Bronchial epithelial cell (primary cell): ENCODE data around the gene NRP2. TPM values are rescaled to one million over a fixed set of nuclear protein-coding genes. Genes with fewer than 3 reads are reported as not detected.
A peak's percentile ranks its signal among the peaks of the same experiment; 100 is the strongest.

Source experiments
- DNase-seq: peaks from one replicate; pipeline ENCODE4 v3.0.0-alpha.2; 2010; ENCODE audit warnings: low read depth
- FAIRE-seq: peaks from 2 replicates; lab custom pipeline; 2011; peaks lifted over from hg19 to GRCh38; lab: Jason Lieb, UNC
- H3K27me3 ChIP-seq: 2 replicates; pipeline ENCODE4 v1.5.1; 2011; ENCODE audit warnings: low read length; ENCODE audit not compliant: control insufficient read depth, insufficient read depth
- H3K36me3 ChIP-seq: 2 replicates; pipeline ENCODE4 v1.5.1; 2011; ENCODE audit warnings: low read length; ENCODE audit not compliant: control insufficient read depth, insufficient read depth
- H3K4me3 ChIP-seq: 2 replicates; pipeline ENCODE4 v1.5.1; 2011; ENCODE audit warnings: mild to moderate bottlenecking, low read depth, low read length, control low read depth
- CTCF ChIP-seq: IDR thresholded peaks from 2 replicates; pipeline ENCODE4 v1.5.1; 2011; ENCODE audit warnings: mild to moderate bottlenecking, moderate library complexity, low read length, control low read depth, inconsistent platforms; ENCODE audit not compliant: insufficient read depth, severe bottlenecking
- total RNA-seq: library from RNA; depleted of rRNA; stranded (reverse); fragments of >200 nt; gene quantifications from 2 replicates; pipeline ENCODE4 v1.2.1, GENCODE V29; 2014

Gene NRP2
- total RNA-seq, 1 donor from 2014 or later: 21.3 TPM

GRCh38 chr2:205733648-205734047 is 51.3 kb downstream of the NRP2 start:
- H3K36me3 ChIP-seq: peaks cover 3% of the 10 kb centered on the region
- H3K4me3 ChIP-seq: no peak overlapping the region
- H3K27me3 ChIP-seq: no peaks in the 10 kb centered on the region
- no peak for TF ChIP-seq CTCF
- DNase-seq (no peak), FAIRE-seq (no peak)

GRCh38 chr2:205734436-205735037 is 52.2 kb downstream of the NRP2 start:
- FAIRE-seq (no peak), DNase-seq (peak; percentile 45)
- Histone ChIP-seq H3K36me3 (peaks cover 3% of the 10 kb centered on the region), H3K27me3 (no peaks in the 10 kb centered on the region), H3K4me3 (no peak overlapping the region)
- TF ChIP-seq CTCF: no peak

- TF ChIP-seq CTCF: no peak
- Histone ChIP-seq H3K4me3 (no peak overlapping the region), H3K36me3 (peaks cover 4% of the 10 kb centered on the region), H3K27me3 (no peaks in the 10 kb centered on the region)
- no peak for DNase-seq
- no peak for FAIRE-seq
Observed at GRCh38 chr2:205738117-205738968, 56.0 kb downstream of the NRP2 start.

GRCh38 chr2:205739620-205740019 is 57.3 kb downstream of the NRP2 start:
- no peak for DNase-seq
- FAIRE-seq: no peak
- peaks cover 5% of the 10 kb centered on the region for H3K36me3 ChIP-seq
- H3K27me3 ChIP-seq: no peaks in the 10 kb centered on the region
- no peak for TF ChIP-seq CTCF
- no peak overlapping the region for H3K4me3 ChIP-seq

- H3K27me3 ChIP-seq: no peaks in the 10 kb centered on the region
- H3K4me3 ChIP-seq: no peak overlapping the region
- DNase-seq: no peak
- H3K36me3 ChIP-seq: peaks cover 5% of the 10 kb centered on the region
- FAIRE-seq: peak; percentile 55
- TF ChIP-seq CTCF: no peak
Observed at GRCh38 chr2:205740381-205740780, 58.1 kb downstream of the NRP2 start.
